Activated CD4-positive, alpha-beta T cell treated with anti-CD3 and anti-CD28 coated beads, Interleukin-10, Interleukin-2, amounts not matched to agents 100 ng/mL and 50 ng/mL, durations not matched to agents 16 hours and 8 hours (primary cell): ENCODE results near the gene SLC2A2.

Experiments used
- DNase-seq: peaks from one replicate; pipeline ENCODE4 v3.0.0-alpha.2; 2020

Gene SLC2A2

GRCh38 chr3:171026597-171027293, at the start of gene SLC2A2:
Gene SLC2A2, minus strand, starts transcription at chr3:171026720. Its CDS starts 50 bp downstream, at chr3:171026670.
- DNase-seq, result no peak

- DNase-seq, result no peak
Observed at GRCh38 chr3:171072432-171072831, 45.9 kb upstream of the SLC2A2 start.

GRCh38 chr3:171068658-171069057, 42.1 kb upstream of the SLC2A2 start:
- DNase-seq, result no peak

GRCh38 chr3:171066206-171066605, 39.7 kb upstream of the SLC2A2 start:
- no peak for DNase-seq

GRCh38 chr3:171065732-171066131, 39.2 kb upstream of the SLC2A2 start:
- DNase-seq, result no peak

- DNase-seq, result no peak
Observed at GRCh38 chr3:171064461-171064860, 37.9 kb upstream of the SLC2A2 start.

- DNase-seq, result no peak
Observed at GRCh38 chr3:171061749-171062148, 35.2 kb upstream of the SLC2A2 start.

- DNase-seq, result no peak
Observed at GRCh38 chr3:171059978-171060377, 33.5 kb upstream of the SLC2A2 start.

GRCh38 chr3:171058873-171059603, 32.5 kb upstream of the SLC2A2 start:
- DNase-seq, result no peak

- DNase-seq, result no peak
Observed at GRCh38 chr3:171058058-171058457, 31.5 kb upstream of the SLC2A2 start.

GRCh38 chr3:171057072-171057471, 30.6 kb upstream of the SLC2A2 start:
- DNase-seq, result no peak

- no peak for DNase-seq
Observed at GRCh38 chr3:171056528-171056927, 30.0 kb upstream of the SLC2A2 start.

GRCh38 chr3:171055336-171056178, 29.0 kb upstream of the SLC2A2 start:
- no peak for DNase-seq

GRCh38 chr3:171054921-171055320, 28.4 kb upstream of the SLC2A2 start:
- no peak for DNase-seq

GRCh38 chr3:171054231-171054630, 27.7 kb upstream of the SLC2A2 start:
- no peak for DNase-seq

- peak; percentile 61 for DNase-seq
Observed at GRCh38 chr3:171049861-171050444, 23.4 kb upstream of the SLC2A2 start.

GRCh38 chr3:171046760-171047159, 20.2 kb upstream of the SLC2A2 start:
- DNase-seq, result no peak

GRCh38 chr3:171044835-171045793, 18.6 kb upstream of the SLC2A2 start:
- no peak for DNase-seq

- DNase-seq, result no peak
Observed at GRCh38 chr3:171044384-171044783, 17.9 kb upstream of the SLC2A2 start.

- DNase-seq, result no peak
Observed at GRCh38 chr3:171039674-171040073, 13.2 kb upstream of the SLC2A2 start.

GRCh38 chr3:171038342-171038741, 11.8 kb upstream of the SLC2A2 start:
- DNase-seq, result no peak

GRCh38 chr3:171028779-171029232, 2.3 kb upstream of the SLC2A2 start:
- DNase-seq, result no peak
